Activated CD4-positive, CD25-positive, alpha-beta regulatory T cell treated with anti-CD3 and anti-CD28 coated beads, Interleukin-2, amount 50 U/mL, for 72 hours (primary cell): Measurements from ENCODE around the gene STAB1.

ENCODE experiments used
- DNase-seq: peaks from one replicate; pipeline ENCODE4 v3.0.0; 2021

Gene STAB1

DNA sequence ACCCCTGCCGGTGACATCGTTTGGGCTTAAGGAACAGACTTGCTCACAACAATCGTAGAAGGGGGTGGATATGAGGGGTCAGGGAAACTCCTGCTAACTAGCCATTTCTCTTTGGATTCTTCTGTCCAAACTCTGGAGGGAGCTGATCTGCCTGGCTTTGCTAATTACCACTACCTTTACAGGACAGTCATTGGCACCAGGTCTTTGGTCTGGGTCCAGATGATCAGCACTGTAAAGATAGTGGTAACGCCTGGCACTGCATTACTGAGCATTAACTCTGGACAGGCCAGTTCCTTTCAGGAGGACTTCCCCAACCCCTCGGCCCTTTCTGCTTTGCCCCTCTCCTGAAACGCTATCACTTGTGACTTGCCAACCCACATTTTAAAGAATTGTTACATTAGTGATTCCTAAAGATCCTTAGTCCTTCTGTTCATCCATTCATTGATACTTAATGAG lies 42.1 kb downstream of the STAB1 start:
- DNase-seq = no peak

DNA sequence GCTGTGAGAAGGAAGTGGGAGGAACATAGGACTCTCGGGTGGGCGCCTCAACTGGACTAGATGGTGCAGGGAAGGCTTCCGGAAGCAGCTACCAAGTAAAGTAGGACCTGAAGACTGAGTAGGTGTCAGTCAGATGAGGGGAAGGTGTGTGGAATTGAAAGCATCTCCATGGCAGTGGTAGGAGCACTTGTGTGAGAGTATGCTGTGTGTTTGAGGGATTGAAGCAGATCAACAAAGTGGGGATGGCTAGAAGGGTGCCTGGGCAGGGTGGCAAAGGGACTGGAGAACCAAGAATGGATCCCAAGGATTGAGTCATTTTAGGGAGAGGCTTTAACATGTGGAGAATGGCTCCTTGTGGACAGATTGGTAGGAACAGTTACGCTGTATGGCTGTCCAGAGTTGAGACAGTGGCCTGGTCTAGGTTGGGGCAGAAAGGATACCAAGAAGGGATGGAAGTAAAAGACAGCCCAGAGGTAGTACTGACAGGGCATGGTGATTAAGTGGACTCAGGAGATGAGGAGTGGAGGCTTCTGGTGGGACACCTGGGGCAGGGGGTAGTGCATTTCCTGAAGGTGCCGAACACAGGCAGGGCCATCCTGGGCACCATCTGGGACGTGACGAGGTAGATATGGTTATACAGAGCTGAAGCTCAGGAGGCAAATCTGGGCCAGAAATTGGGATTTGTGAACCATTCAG lies 42.7 kb downstream of the STAB1 start:
- DNase-seq = no peak

GRCh38 chr3:52539010-52539653 lies 44.0 kb downstream of the STAB1 start:
- DNase-seq = no peak

- no peak for DNase-seq
These were observed 45.9 kb downstream of the STAB1 start for GRCh38 chr3:52541050-52541449.

GRCh38 chr3:52544937-52545336 lies 49.8 kb downstream of the STAB1 start:
- no peak for DNase-seq

DNA sequence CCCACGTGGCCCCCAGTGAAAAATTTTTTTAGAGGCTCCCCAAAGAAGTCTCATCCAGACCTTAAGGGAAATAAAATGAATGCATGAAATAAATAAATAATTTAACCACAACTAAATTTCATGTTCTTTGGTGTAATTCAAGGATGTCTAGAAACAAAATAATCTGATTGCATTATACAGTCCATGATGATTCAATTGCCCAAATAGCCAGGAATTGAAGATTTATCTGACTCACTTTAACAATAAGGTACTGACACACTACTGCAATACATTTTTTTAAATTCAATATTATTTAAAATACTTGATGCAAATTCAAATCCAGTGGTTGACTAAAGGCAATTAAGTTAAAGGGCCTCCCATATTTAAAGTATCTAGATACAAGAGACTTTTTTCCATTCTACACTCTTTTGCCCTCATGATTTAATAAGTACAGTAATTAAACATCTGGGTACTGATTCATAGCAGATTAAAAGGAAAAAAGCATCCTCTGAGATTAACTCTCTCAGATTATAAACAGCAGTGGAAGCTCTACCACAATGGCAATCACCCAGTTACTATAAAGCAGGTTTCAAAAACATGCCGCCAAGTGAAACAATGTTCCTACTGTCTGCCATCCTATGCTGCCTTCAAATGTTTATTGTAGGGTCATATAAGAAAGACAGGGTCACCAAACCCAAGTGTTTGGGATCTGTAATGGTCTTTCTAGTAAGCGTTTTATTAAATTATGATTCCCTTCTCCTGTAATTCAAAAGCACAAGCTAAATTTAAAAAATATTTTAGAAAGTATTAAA lies 51.2 kb downstream of the STAB1 start:
- no peak for DNase-seq

- no peak for DNase-seq
These were observed 52.0 kb downstream of the STAB1 start for GRCh38 chr3:52547143-52547542.

DNA sequence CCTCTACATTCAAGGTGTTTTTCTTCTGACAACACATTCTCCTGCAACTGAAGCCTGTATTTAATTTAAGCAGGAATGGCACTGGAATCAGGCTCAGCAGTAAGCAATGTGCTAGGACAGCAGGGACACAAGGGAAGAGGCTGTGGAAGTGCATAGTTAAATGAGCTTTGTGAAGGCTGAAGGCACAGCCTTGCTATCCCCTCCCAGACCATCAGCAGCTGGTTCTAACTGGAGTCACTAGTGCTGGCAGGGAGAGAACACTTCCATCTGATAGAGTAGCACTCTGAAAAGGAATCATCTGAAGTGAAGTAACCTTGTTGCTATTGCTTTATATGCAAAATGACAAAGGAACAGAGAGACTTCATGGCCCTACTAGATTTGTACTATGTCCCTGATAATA lies 56.0 kb downstream of the STAB1 start:
- no peak for DNase-seq

GRCh38 chr3:52552089-52552488 lies 57.0 kb downstream of the STAB1 start:
- DNase-seq = no peak

GRCh38 chr3:52554026-52554755 lies 59.1 kb downstream of the STAB1 start:
- no peak for DNase-seq

DNA sequence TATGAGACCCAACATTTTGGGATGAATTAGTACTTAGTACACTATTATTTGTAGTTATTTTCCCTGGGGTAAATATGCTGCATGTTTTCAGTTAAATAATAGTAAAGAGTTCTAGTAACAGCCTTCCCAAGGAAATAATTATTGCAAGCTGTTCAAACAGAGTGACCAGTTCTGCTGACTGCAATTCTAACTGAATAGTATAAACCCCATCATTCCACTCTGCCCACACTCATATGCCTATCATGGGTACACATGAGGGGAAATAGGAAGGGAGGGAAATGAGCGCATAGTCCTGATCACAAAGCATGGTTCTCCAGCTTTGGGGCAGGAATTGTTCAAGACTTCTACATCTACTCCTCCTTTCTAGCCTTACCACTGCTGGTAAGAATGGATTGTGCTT lies 59.9 kb downstream of the STAB1 start:
- DNase-seq = no peak

DNA sequence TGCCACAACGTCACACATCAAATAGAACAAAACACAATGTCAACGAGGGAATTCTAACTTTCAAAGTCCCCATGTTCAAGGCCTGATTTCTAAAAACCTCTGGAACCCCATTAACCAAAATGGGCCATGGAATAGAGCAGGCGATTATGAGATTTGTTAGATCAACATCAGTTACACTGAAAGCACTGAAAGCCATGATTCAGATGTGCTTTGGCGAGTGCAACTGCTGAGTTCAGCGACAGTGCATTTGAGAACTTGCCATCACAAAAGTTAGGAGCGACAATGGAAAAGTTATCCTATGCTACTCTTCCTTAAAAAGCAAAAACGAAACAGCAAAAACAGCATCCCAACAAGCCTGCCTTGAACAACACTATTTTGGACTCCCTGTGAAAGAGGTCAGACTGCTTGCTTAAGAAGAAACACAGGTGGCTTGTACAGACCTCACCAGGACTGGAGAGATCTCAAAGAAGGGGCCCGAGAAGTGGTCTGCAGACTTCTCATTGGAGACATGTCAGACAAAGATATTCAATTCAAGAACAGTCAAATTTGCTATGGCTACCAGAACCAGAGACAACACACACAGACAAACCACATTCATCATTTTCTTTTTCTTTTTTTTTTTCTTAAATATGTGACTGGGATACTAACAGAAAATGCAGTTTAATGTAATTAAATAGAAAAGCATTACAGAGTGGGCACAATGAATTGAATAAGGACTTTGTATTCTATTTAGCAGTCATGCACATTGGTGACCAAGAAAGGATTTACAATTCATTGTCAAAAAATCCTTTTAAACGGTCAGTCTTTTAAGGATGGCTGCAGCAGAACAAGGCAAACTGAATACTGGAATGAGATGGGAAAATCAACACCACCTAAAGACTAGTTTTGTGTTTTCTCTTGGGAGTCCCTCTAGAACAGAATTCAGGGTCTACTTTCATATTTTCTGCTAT lies 62.1 kb downstream of the STAB1 start:
- DNase-seq = no peak

DNA sequence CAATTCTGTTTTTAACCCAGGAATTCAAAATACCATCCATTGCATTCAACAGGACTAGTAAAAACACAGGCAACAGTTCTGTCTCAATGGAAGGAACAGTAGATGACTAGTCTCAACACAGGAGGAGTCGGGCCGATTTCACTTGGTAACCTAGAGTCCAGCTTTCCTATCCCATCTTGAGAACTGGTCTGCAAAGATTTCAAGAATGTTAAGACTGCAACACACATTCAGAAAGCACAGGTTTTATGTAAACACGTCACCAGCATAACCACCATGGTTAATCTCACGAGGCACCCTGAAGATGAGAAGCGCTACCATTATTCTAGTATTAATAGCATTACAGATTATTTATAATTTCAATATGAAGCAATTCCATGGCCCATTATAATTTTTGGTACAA lies 63.3 kb downstream of the STAB1 start:
- DNase-seq = no peak

DNA sequence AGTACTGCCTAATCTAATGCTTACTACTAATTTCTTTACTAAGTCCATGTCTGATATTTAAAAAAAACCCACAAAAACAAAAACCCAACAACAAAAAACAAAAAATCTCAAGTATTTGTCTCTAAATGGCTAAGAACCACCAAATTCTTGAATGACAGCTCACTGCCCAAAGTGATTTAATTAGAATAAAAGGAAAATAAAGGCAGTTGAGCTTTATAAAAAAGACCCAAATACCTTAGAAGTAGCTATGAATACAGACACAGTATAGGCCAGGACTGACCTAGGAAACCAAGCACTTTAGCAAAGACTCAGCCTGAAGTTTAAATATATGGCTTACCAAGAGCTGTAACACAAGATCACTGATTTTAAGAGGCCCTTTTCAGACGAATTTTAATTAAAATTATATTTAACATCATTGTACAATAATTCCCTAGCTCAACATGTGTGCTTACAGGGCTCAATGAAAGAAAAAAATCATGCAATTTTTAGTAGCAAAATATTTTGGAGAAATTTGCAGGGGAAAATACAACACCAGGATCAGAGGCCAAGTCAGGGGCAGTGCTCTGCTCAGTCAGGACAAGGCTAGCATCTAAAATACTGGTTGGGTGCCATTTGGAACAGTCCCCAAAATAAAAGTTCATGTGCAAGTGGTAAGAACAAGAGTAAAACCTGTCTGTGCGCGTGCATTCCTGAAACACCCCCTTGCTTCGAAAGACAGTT lies 66.0 kb downstream of the STAB1 start:
- DNase-seq = no peak

DNA sequence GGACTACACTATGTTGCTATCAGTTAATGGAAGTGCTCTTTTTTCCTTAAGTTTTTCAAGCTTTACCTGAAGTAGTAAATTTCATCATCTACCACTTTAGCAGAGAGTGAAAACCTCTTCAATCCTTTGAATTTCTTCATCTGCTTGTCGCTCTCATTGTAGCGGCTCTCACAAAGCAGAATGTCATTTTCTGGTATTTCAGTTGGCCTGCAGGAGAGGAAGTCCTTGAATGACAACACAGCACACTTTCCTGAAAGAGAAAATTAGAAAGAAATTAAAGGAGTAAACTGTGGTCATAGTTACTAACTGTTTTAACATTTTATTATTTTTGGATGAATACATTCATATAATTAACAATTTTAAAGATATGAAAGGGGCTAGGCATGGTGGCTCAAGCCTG lies 68.8 kb downstream of the STAB1 start:
- DNase-seq = no peak

GRCh38 chr3:52568069-52568468 lies 72.9 kb downstream of the STAB1 start:
- DNase-seq = no peak

GRCh38 chr3:52570076-52570475 lies 74.9 kb downstream of the STAB1 start:
- no peak for DNase-seq

DNA sequence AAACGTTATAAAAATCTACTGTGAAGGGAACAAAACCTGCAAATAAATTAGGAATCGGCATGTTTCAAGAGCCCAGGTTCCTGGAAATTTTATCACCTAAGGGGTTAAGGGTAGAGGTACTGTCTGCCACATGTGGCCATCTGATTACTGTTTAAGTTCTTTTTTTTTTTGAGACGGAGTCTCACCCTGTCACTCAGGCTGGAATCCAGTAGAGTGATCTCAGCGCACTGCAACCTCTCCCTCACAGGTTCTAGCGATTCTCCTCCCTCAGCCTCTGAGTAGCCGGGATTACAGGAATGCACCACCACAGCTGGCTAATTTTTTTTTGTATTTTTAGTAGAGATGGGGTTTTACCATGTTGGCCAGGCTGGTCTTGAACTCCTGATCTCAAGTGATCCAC lies 77.1 kb downstream of the STAB1 start:
- DNase-seq = no peak
